PC-9 (cell line): ENCODE measurements around the gene LAMA2.

ENCODE experiments used
- CTCF ChIP-seq: fragments of 200-600 bp; sonication (generic); conservative IDR thresholded peaks from 2 replicates; pipeline ENCODE4 v1.6.1; 2017; ENCODE audit warnings: mixed run types, antibody characterized with exemption, mild to moderate bottlenecking, moderate library complexity
- EZH2 ChIP-seq: fragments of 200-600 bp; sonication (generic); IDR thresholded peaks from 2 replicates; pipeline ENCODE4 v1.8.0; 2017; ENCODE audit warnings: antibody characterized with exemption, low read depth

- no peak for TF ChIP-seq CTCF
- TF ChIP-seq EZH2, result no peak
Observed at GRCh38 chr6:129209355-129209754, 326.4 kb downstream of the LAMA2 start.
